OCI-LY1 (cell line): ENCODE measurements around the gene KLF5.

Source experiments
- H2AFZ ChIP-seq: fragments of 200-600 bp; sonication (generic), shearing (Covaris generic); 2 replicates; pipeline ENCODE4 v1.6.0; 2014; ENCODE audit warnings: antibody characterized with exemption, mild to moderate bottlenecking, low read length
- H3F3A ChIP-seq: fragments of 200-600 bp; sonication (generic), shearing (Covaris generic); 2 replicates; pipeline ENCODE4 v1.6.0; 2014; ENCODE audit warnings: mild to moderate bottlenecking, antibody characterized with exemption, low read length, moderate library complexity; ENCODE audit not compliant: insufficient read depth
- H3K27ac ChIP-seq: fragments of 200-600 bp; sonication (generic); 2 replicates; pipeline ENCODE4 v1.5.1; 2014; ENCODE audit warnings: low read length, mixed run types, mild to moderate bottlenecking, low read depth; ENCODE audit not compliant: poor library complexity, severe bottlenecking
- H3K27me3 ChIP-seq: fragments of 200-600 bp; sonication (generic); 2 replicates; pipeline ENCODE4 v1.6.0; 2014; ENCODE audit warnings: antibody characterized with exemption, mild to moderate bottlenecking, low read length, moderate library complexity; ENCODE audit not compliant: insufficient read depth
- H3K36me3 ChIP-seq: fragments of 200-600 bp; sonication (generic); 2 replicates; pipeline ENCODE4 v1.6.1; 2014; ENCODE audit warnings: mild to moderate bottlenecking, antibody characterized with exemption, low read length, moderate library complexity, mixed read lengths; ENCODE audit not compliant: insufficient read depth
- H3K4me1 ChIP-seq: fragments of 200-600 bp; sonication (generic); 2 replicates; pipeline ENCODE4 v1.5.1; 2014; ENCODE audit warnings: mild to moderate bottlenecking, low read length, moderate library complexity; ENCODE audit not compliant: insufficient read depth, severe bottlenecking
- H3K4me2 ChIP-seq: fragments of 200-600 bp; sonication (generic), shearing (Covaris generic); 2 replicates; pipeline ENCODE4 v1.6.1; 2014; ENCODE audit warnings: low read length
- H3K4me3 ChIP-seq: fragments of 200-600 bp; sonication (generic); 2 replicates; pipeline ENCODE4 v1.5.1; 2014; ENCODE audit warnings: low read length, low read depth, mild to moderate bottlenecking, mixed read lengths; ENCODE audit not compliant: poor library complexity, severe bottlenecking
- H3K79me2 ChIP-seq: fragments of 200-600 bp; shearing (Covaris generic); 2 replicates; pipeline ENCODE4 v1.6.1; 2016; ENCODE audit warnings: mixed run types, low read length, mixed read lengths; ENCODE audit not compliant: insufficient read depth
- H3K9ac ChIP-seq: fragments of 200-600 bp; sonication (generic), shearing (Covaris generic); 2 replicates; pipeline ENCODE4 v1.6.1; 2014; ENCODE audit warnings: mild to moderate bottlenecking, low read length, mixed read lengths
- H3K9me2 ChIP-seq: fragments of 200-600 bp; sonication (generic), shearing (Covaris generic); 2 replicates; pipeline ENCODE4 v1.6.1; 2014; ENCODE audit warnings: low read depth, mild to moderate bottlenecking, low read length, mixed read lengths
- H3K9me3 ChIP-seq: fragments of 200-600 bp; shearing (Covaris generic); 2 replicates; pipeline ENCODE4 v1.6.1; 2014; ENCODE audit warnings: low read length, mixed read lengths
- H4K20me1 ChIP-seq: fragments of 200-600 bp; sonication (generic), shearing (Covaris generic); 2 replicates; pipeline ENCODE4 v1.6.0; 2016; ENCODE audit warnings: mild to moderate bottlenecking, low read length; ENCODE audit not compliant: insufficient read depth
- CTCF ChIP-seq: fragments of 200-600 bp; sonication (generic), shearing (Covaris generic); IDR thresholded peaks from 2 replicates; pipeline ENCODE4 v1.5.1; 2017; ENCODE audit warnings: mild to moderate bottlenecking, antibody characterized with exemption, low read length, moderate library complexity, mixed read lengths
- EZH2 ChIP-seq: fragments of 200-600 bp; sonication (generic), shearing (Covaris generic); IDR thresholded peaks from 2 replicates; pipeline ENCODE4 v1.8.0; 2017; ENCODE audit warnings: borderline replicate concordance, mixed run types, mild to moderate bottlenecking, antibody characterized with exemption, low read length, moderate library complexity, mixed read lengths

Gene KLF5

GRCh38 chr13:73035660-73036059 lies 23.1 kb upstream of the KLF5 start:
- no peaks in the 10 kb centered on the region for H3K36me3 ChIP-seq
- H3F3A ChIP-seq = no peaks in the 10 kb centered on the region
- H4K20me1 ChIP-seq = no peaks in the 10 kb centered on the region
- H3K9me3 ChIP-seq = no peaks in the 10 kb centered on the region
- no peaks in the 10 kb centered on the region for H3K27me3 ChIP-seq
- no peak overlapping the region for H3K4me2 ChIP-seq
- no peak overlapping the region for H3K4me3 ChIP-seq
- no peaks in the 10 kb centered on the region for H3K9me2 ChIP-seq
- no peak overlapping the region for H3K27ac ChIP-seq
- no peak overlapping the region for H3K9ac ChIP-seq
- no peaks in the 10 kb centered on the region for H3K79me2 ChIP-seq
- no peak overlapping the region for H2AFZ ChIP-seq
- H3K4me1 ChIP-seq = no peaks in the 10 kb centered on the region
- TF ChIP-seq CTCF (no peak), EZH2 (no peak)

- Histone ChIP-seq H3K79me2 (no peaks in the 10 kb centered on the region), H3F3A (no peaks in the 10 kb centered on the region), H2AFZ (no peak overlapping the region), H3K27ac (no peak overlapping the region), H3K36me3 (no peaks in the 10 kb centered on the region), H3K4me2 (no peak overlapping the region), H4K20me1 (no peaks in the 10 kb centered on the region), H3K4me3 (no peak overlapping the region), H3K9ac (no peak overlapping the region), H3K9me2 (no peaks in the 10 kb centered on the region), H3K4me1 (no peaks in the 10 kb centered on the region), H3K9me3 (no peaks in the 10 kb centered on the region), H3K27me3 (no peaks in the 10 kb centered on the region)
- TF ChIP-seq EZH2 = no peak
Observed at GRCh38 chr13:73036566-73036965, 22.2 kb upstream of the KLF5 start.

GRCh38 chr13:73038064-73038463 lies 20.7 kb upstream of the KLF5 start:
- Histone ChIP-seq H3K4me2 (no peak overlapping the region), H3K36me3 (no peaks in the 10 kb centered on the region), H3F3A (no peaks in the 10 kb centered on the region), H3K9ac (no peak overlapping the region), H3K9me3 (no peaks in the 10 kb centered on the region), H3K27me3 (no peaks in the 10 kb centered on the region), H3K9me2 (no peaks in the 10 kb centered on the region), H2AFZ (no peak overlapping the region), H3K79me2 (no peaks in the 10 kb centered on the region), H3K27ac (no peak overlapping the region), H3K4me3 (no peak overlapping the region), H4K20me1 (no peaks in the 10 kb centered on the region), H3K4me1 (no peaks in the 10 kb centered on the region)
- TF ChIP-seq CTCF (no peak), EZH2 (no peak)

- TF ChIP-seq EZH2 = no peak
- TF ChIP-seq CTCF = no peak
- no peak overlapping the region for H3K4me3 ChIP-seq
- H3K79me2 ChIP-seq = no peaks in the 10 kb centered on the region
- H3K9me3 ChIP-seq = no peaks in the 10 kb centered on the region
- no peak overlapping the region for H3K27ac ChIP-seq
- no peaks in the 10 kb centered on the region for H3K27me3 ChIP-seq
- no peak overlapping the region for H3K4me2 ChIP-seq
- H3K4me1 ChIP-seq = no peaks in the 10 kb centered on the region
- H3F3A ChIP-seq = no peaks in the 10 kb centered on the region
- H3K9me2 ChIP-seq = no peaks in the 10 kb centered on the region
- no peaks in the 10 kb centered on the region for H3K36me3 ChIP-seq
- H3K9ac ChIP-seq = no peak overlapping the region
- H2AFZ ChIP-seq = no peak overlapping the region
- no peaks in the 10 kb centered on the region for H4K20me1 ChIP-seq
Observed at GRCh38 chr13:73039201-73040108, 19.4 kb upstream of the KLF5 start.
